HEK293 (cell line): ENCODE data around the gene HMGN4.

Source experiments
- FEZF1 ChIP-seq: fragments of 450-650 bp; formaldehyde crosslinking; IDR thresholded peaks from 2 replicates; pipeline ENCODE4 v1.5.1; 2016; ENCODE audit warnings: missing biosample characterization, missing genetic modification characterization
- KLF16 ChIP-seq: fragments of 450-650 bp; formaldehyde crosslinking; IDR thresholded peaks from 2 replicates; pipeline ENCODE4 v1.5.1; 2017; ENCODE audit warnings: missing biosample characterization, missing genetic modification characterization
- SP3 ChIP-seq: fragments of 450-650 bp; formaldehyde crosslinking; IDR thresholded peaks from 2 replicates; pipeline ENCODE4 v1.5.1; 2016; ENCODE audit warnings: missing biosample characterization, missing genetic modification characterization
- WT1 ChIP-seq: fragments of 450-650 bp; formaldehyde crosslinking; IDR thresholded peaks from 2 replicates; pipeline ENCODE4 v1.5.1; 2016; ENCODE audit warnings: missing biosample characterization, missing genetic modification characterization
- ZBTB21 ChIP-seq: fragments of 450-650 bp; formaldehyde crosslinking; IDR thresholded peaks from 2 replicates; pipeline ENCODE4 v1.5.1; 2017; ENCODE audit warnings: missing biosample characterization, missing genetic modification characterization
- ZNF169 ChIP-seq: fragments of 450-650 bp; formaldehyde crosslinking; IDR thresholded peaks from 2 replicates; pipeline ENCODE4 v1.5.1; 2016; ENCODE audit warnings: missing biosample characterization, missing genetic modification characterization
- ZNF19 ChIP-seq: fragments of 450-650 bp; formaldehyde crosslinking; IDR thresholded peaks from 2 replicates; pipeline ENCODE4; 2016; ENCODE audit warnings: missing biosample characterization, missing genetic modification characterization, low read depth
- ZNF292 ChIP-seq: fragments of 450-650 bp; formaldehyde crosslinking; IDR thresholded peaks from 2 replicates; pipeline ENCODE4 v1.5.1; 2016; ENCODE audit warnings: low read depth, missing biosample characterization, missing genetic modification characterization, borderline replicate concordance
- ZNF335 ChIP-seq: fragments of 450-650 bp; formaldehyde crosslinking; conservative IDR thresholded peaks from 2 replicates; pipeline ENCODE4 v1.5.1; 2016; ENCODE audit warnings: missing biosample characterization, missing genetic modification characterization
- ZNF501 ChIP-seq: fragments of 450-650 bp; formaldehyde crosslinking; IDR thresholded peaks from 2 replicates; pipeline ENCODE4 v1.5.1; 2016; ENCODE audit warnings: missing biosample characterization, missing genetic modification characterization
- ZNF600 ChIP-seq: fragments of 450-650 bp; formaldehyde crosslinking; IDR thresholded peaks from 2 replicates; pipeline ENCODE4 v1.5.1; 2016; ENCODE audit warnings: missing biosample characterization, missing genetic modification characterization
- ZNF629 ChIP-seq: fragments of 450-650 bp; formaldehyde crosslinking; IDR thresholded peaks from 2 replicates; pipeline ENCODE4 v1.5.1; 2017; ENCODE audit warnings: missing biosample characterization, missing genetic modification characterization
- ZNF670 ChIP-seq: fragments of 450-650 bp; formaldehyde crosslinking; IDR thresholded peaks from 2 replicates; pipeline ENCODE4 v1.5.1; 2016; ENCODE audit warnings: missing biosample characterization, missing genetic modification characterization, low read depth
- ZNF747 ChIP-seq: fragments of 450-650 bp; formaldehyde crosslinking; IDR thresholded peaks from 2 replicates; pipeline ENCODE4 v1.5.1; 2016; ENCODE audit warnings: missing biosample characterization, missing genetic modification characterization
- ZNF768 ChIP-seq: fragments of 450-650 bp; formaldehyde crosslinking; IDR thresholded peaks from 2 replicates; pipeline ENCODE4 v1.5.1; 2018; ENCODE audit warnings: missing biosample characterization, mild to moderate bottlenecking, missing genetic modification characterization
- ZNF776 ChIP-seq: fragments of 450-650 bp; formaldehyde crosslinking; IDR thresholded peaks from 2 replicates; pipeline ENCODE4 v1.5.0; 2017; ENCODE audit warnings: missing biosample characterization, missing genetic modification characterization, borderline replicate concordance
- ZSCAN30 ChIP-seq: fragments of 450-650 bp; IDR thresholded peaks from 2 replicates; pipeline ENCODE4 v1.5.1; 2018; ENCODE audit warnings: missing biosample characterization, mild to moderate bottlenecking, missing genetic modification characterization, moderate library complexity
- TF ChIP-seq, protein P1 (sequence below): fragments of 450-650 bp; formaldehyde crosslinking; IDR thresholded peaks from 2 replicates; pipeline ENCODE4 v1.5.0; 2017; ENCODE audit warnings: missing biosample characterization, missing genetic modification characterization, borderline replicate concordance
- TF ChIP-seq, protein P2 (sequence below): fragments of 450-650 bp; formaldehyde crosslinking; conservative IDR thresholded peaks from 2 replicates; pipeline ENCODE4 v1.5.1; 2016; ENCODE audit warnings: low read depth, missing biosample characterization, missing genetic modification characterization
- TF ChIP-seq, protein P3 (sequence below): fragments of 450-650 bp; formaldehyde crosslinking; IDR thresholded peaks from 2 replicates; pipeline ENCODE4 v1.5.1; 2016; ENCODE audit warnings: missing biosample characterization, missing genetic modification characterization
- TF ChIP-seq, protein P4 (sequence below): fragments of 450-650 bp; formaldehyde crosslinking; IDR thresholded peaks from 2 replicates; pipeline ENCODE4 v1.5.1; 2016; ENCODE audit warnings: missing biosample characterization, missing genetic modification characterization
- TF ChIP-seq, protein P5 (sequence below): fragments of 450-650 bp; formaldehyde crosslinking; IDR thresholded peaks from 2 replicates; pipeline ENCODE4 v1.5.1; 2016; ENCODE audit warnings: missing biosample characterization, missing genetic modification characterization
- TF ChIP-seq, protein P6 (sequence below): fragments of 450-650 bp; IDR thresholded peaks from 2 replicates; pipeline ENCODE4 v1.5.1; 2018; ENCODE audit warnings: missing biosample characterization, mild to moderate bottlenecking, missing genetic modification characterization
- TF ChIP-seq, protein P7 (sequence below): fragments of 450-650 bp; formaldehyde crosslinking; IDR thresholded peaks from 2 replicates; pipeline ENCODE4 v1.5.1; 2016; ENCODE audit warnings: missing biosample characterization, missing genetic modification characterization, low read depth

Gene HMGN4

GRCh38 chr6:26520850-26521599 lies 17.1 kb upstream of the HMGN4 start (continued):
- TF ChIP-seq, protein P1, sequence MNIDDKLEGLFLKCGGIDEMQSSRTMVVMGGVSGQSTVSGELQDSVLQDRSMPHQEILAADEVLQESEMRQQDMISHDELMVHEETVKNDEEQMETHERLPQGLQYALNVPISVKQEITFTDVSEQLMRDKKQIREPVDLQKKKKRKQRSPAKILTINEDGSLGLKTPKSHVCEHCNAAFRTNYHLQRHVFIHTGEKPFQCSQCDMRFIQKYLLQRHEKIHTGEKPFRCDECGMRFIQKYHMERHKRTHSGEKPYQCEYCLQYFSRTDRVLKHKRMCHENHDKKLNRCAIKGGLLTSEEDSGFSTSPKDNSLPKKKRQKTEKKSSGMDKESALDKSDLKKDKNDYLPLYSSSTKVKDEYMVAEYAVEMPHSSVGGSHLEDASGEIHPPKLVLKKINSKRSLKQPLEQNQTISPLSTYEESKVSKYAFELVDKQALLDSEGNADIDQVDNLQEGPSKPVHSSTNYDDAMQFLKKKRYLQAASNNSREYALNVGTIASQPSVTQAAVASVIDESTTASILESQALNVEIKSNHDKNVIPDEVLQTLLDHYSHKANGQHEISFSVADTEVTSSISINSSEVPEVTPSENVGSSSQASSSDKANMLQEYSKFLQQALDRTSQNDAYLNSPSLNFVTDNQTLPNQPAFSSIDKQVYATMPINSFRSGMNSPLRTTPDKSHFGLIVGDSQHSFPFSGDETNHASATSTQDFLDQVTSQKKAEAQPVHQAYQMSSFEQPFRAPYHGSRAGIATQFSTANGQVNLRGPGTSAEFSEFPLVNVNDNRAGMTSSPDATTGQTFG (tag by site-specific recombination) = no peak
- TF ChIP-seq ZNF501 (tag by site-specific recombination) (no peak), ZNF292 (tag by site-specific recombination) (no peak), ZNF335 (tag by site-specific recombination) (no peak), FEZF1 (no peak), WT1 (tag by site-specific recombination) (0 out of 2 replicates have a peak, but pooled peaks have one; percentile 18), ZNF776 (tag by site-specific recombination) (no peak), SP3 (tag by site-specific recombination) (no peak), ZNF169 (tag by site-specific recombination) (no peak), ZNF600 (tag by site-specific recombination) (no peak), ZSCAN30 (tag by site-specific recombination) (peak; percentile 35; the same call in 1 of the 2 replicates), ZNF768 (tag by site-specific recombination) (no peak), ZBTB21 (tag by site-specific recombination) (peak; percentile 33; the same call in 1 of the 2 replicates), KLF16 (tag by site-specific recombination) (no peak), ZNF747 (tag by site-specific recombination) (no peak), ZNF670 (tag by site-specific recombination) (no peak), ZNF629 (peak; percentile 28; the same call in 1 of the 2 replicates), ZNF19 (tag by site-specific recombination) (no peak)
- TF ChIP-seq, protein P2, sequence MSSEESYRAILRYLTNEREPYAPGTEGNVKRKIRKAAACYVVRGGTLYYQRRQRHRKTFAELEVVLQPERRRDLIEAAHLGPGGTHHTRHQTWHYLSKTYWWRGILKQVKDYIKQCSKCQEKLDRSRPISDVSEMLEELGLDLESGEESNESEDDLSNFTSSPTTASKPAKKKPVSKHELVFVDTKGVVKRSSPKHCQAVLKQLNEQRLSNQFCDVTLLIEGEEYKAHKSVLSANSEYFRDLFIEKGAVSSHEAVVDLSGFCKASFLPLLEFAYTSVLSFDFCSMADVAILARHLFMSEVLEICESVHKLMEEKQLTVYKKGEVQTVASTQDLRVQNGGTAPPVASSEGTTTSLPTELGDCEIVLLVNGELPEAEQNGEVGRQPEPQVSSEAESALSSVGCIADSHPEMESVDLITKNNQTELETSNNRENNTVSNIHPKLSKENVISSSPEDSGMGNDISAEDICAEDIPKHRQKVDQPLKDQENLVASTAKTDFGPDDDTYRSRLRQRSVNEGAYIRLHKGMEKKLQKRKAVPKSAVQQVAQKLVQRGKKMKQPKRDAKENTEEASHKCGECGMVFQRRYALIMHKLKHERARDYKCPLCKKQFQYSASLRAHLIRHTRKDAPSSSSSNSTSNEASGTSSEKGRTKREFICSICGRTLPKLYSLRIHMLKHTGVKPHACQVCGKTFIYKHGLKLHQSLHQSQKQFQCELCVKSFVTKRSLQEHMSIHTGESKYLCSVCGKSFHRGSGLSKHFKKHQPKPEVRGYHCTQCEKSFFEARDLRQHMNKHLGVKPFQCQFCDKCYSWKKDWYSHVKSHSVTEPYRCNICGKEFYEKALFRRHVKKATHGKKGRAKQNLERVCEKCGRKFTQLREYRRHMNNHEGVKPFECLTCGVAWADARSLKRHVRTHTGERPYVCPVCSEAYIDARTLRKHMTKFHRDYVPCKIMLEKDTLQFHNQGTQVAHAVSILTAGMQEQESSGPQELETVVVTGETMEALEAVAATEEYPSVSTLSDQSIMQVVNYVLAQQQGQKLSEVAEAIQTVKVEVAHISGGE = no peak
- TF ChIP-seq, protein P3, sequence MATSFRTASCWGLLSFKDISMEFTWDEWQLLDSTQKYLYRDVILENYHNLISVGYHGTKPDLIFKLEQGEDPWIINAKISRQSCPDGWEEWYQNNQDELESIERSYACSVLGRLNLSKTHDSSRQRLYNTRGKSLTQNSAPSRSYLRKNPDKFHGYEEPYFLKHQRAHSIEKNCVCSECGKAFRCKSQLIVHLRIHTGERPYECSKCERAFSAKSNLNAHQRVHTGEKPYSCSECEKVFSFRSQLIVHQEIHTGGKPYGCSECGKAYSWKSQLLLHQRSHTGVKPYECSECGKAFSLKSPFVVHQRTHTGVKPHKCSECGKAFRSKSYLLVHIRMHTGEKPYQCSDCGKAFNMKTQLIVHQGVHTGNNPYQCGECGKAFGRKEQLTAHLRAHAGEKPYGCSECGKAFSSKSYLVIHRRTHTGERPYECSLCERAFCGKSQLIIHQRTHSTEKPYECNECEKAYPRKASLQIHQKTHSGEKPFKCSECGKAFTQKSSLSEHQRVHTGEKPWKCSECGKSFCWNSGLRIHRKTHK (tag by site-specific recombination) = no peak
- TF ChIP-seq, protein P4, sequence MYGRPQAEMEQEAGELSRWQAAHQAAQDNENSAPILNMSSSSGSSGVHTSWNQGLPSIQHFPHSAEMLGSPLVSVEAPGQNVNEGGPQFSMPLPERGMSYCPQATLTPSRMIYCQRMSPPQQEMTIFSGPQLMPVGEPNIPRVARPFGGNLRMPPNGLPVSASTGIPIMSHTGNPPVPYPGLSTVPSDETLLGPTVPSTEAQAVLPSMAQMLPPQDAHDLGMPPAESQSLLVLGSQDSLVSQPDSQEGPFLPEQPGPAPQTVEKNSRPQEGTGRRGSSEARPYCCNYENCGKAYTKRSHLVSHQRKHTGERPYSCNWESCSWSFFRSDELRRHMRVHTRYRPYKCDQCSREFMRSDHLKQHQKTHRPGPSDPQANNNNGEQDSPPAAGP (tag by site-specific recombination) = peak; percentile 85
- TF ChIP-seq, protein P5, sequence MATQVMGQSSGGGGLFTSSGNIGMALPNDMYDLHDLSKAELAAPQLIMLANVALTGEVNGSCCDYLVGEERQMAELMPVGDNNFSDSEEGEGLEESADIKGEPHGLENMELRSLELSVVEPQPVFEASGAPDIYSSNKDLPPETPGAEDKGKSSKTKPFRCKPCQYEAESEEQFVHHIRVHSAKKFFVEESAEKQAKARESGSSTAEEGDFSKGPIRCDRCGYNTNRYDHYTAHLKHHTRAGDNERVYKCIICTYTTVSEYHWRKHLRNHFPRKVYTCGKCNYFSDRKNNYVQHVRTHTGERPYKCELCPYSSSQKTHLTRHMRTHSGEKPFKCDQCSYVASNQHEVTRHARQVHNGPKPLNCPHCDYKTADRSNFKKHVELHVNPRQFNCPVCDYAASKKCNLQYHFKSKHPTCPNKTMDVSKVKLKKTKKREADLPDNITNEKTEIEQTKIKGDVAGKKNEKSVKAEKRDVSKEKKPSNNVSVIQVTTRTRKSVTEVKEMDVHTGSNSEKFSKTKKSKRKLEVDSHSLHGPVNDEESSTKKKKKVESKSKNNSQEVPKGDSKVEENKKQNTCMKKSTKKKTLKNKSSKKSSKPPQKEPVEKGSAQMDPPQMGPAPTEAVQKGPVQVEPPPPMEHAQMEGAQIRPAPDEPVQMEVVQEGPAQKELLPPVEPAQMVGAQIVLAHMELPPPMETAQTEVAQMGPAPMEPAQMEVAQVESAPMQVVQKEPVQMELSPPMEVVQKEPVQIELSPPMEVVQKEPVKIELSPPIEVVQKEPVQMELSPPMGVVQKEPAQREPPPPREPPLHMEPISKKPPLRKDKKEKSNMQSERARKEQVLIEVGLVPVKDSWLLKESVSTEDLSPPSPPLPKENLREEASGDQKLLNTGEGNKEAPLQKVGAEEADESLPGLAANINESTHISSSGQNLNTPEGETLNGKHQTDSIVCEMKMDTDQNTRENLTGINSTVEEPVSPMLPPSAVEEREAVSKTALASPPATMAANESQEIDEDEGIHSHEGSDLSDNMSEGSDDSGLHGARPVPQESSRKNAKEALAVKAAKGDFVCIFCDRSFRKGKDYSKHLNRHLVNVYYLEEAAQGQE (tag by site-specific recombination) = peak; percentile 22; the same call in 1 of the 2 replicates
- TF ChIP-seq, protein P6, sequence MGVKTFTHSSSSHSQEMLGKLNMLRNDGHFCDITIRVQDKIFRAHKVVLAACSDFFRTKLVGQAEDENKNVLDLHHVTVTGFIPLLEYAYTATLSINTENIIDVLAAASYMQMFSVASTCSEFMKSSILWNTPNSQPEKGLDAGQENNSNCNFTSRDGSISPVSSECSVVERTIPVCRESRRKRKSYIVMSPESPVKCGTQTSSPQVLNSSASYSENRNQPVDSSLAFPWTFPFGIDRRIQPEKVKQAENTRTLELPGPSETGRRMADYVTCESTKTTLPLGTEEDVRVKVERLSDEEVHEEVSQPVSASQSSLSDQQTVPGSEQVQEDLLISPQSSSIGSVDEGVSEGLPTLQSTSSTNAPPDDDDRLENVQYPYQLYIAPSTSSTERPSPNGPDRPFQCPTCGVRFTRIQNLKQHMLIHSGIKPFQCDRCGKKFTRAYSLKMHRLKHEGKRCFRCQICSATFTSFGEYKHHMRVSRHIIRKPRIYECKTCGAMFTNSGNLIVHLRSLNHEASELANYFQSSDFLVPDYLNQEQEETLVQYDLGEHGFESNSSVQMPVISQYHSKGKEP (tag by site-specific recombination) = 0 out of 2 replicates have a peak, but pooled peaks have one; percentile 35
- TF ChIP-seq, protein P7, sequence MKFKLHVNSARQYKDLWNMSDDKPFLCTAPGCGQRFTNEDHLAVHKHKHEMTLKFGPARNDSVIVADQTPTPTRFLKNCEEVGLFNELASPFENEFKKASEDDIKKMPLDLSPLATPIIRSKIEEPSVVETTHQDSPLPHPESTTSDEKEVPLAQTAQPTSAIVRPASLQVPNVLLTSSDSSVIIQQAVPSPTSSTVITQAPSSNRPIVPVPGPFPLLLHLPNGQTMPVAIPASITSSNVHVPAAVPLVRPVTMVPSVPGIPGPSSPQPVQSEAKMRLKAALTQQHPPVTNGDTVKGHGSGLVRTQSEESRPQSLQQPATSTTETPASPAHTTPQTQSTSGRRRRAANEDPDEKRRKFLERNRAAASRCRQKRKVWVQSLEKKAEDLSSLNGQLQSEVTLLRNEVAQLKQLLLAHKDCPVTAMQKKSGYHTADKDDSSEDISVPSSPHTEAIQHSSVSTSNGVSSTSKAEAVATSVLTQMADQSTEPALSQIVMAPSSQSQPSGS (tag by site-specific recombination) = no peak
